Epithelial cell of proximal tubule (primary cell): ENCODE measurements around the gene CLASP1. TPM values are rescaled to one million over a fixed set of nuclear protein-coding genes. Genes with fewer than 3 reads are reported as not detected.

Experiments used
- DNase-seq: peaks from one replicate; pipeline ENCODE4 v3.0.0-alpha.2; 2011; ENCODE audit warnings: low read depth
- H3K4me3 ChIP-seq: 2 replicates; pipeline ENCODE4 v1.5.1; 2011; ENCODE audit warnings: low read depth, mild to moderate bottlenecking, low read length
- CTCF ChIP-seq: conservative IDR thresholded peaks from 2 replicates; pipeline ENCODE4 v1.5.1; 2012; ENCODE audit warnings: low read depth, mild to moderate bottlenecking, low read length
- total RNA-seq: library from RNA; depleted of rRNA; stranded (reverse); fragments of >200 nt; gene quantifications from 2 replicates; pipeline ENCODE4 v1.2.3, GENCODE V29; 2015

CLASP1 gene
- total RNA-seq, 1 donor from 2014 or later = 35.0 TPM

GRCh38 chr2:121550669-121551068 lies 98.6 kb downstream of the CLASP1 start:
- H3K4me3 ChIP-seq = no peak overlapping the region
- TF ChIP-seq CTCF = no peak
- no peak for DNase-seq

GRCh38 chr2:121547646-121548045 lies 101.6 kb downstream of the CLASP1 start:
- H3K4me3 ChIP-seq = no peak overlapping the region
- TF ChIP-seq CTCF = no peak
- no peak for DNase-seq

- H3K4me3 ChIP-seq = no peak overlapping the region
- no peak for TF ChIP-seq CTCF
- no peak for DNase-seq
Measured at GRCh38 chr2:121545913-121546312, 103.3 kb downstream of the CLASP1 start.

- no peak overlapping the region for H3K4me3 ChIP-seq
- no peak for TF ChIP-seq CTCF
- no peak for DNase-seq
Measured at GRCh38 chr2:121545257-121545656, 104.0 kb downstream of the CLASP1 start.

GRCh38 chr2:121541495-121541894 lies 107.8 kb downstream of the CLASP1 start:
- no peak overlapping the region for H3K4me3 ChIP-seq
- DNase-seq = no peak
- TF ChIP-seq CTCF = no peak

GRCh38 chr2:121539750-121540469 lies 109.4 kb downstream of the CLASP1 start:
- H3K4me3 ChIP-seq = no peak overlapping the region
- no peak for DNase-seq
- TF ChIP-seq CTCF = no peak
